Large intestine (tissue), 3 donors: ENCODE measurements around the gene HSP90AA1. TPM values are rescaled to one million over a fixed set of nuclear protein-coding genes. Genes with fewer than 3 reads are reported as not detected.

ENCODE experiments used
- DNase-seq, 2 donors: peaks; one replicate each; pipeline versions ENCODE4 v3.0.0 to v3.0.0-alpha.2; 2013
- H3K27ac ChIP-seq: one replicate; pipeline ENCODE4 v1.5.1; 2013; ENCODE audit warnings: low read length
- H3K27me3 ChIP-seq: 2 replicates; pipeline ENCODE4 v1.6.1; 2013; ENCODE audit warnings: low read length; ENCODE audit not compliant: control insufficient read depth, insufficient read depth
- H3K36me3 ChIP-seq: 2 replicates; pipeline ENCODE4 v1.6.1; 2013; ENCODE audit warnings: low read length; ENCODE audit not compliant: control insufficient read depth, insufficient read depth
- H3K4me1 ChIP-seq: one replicate; pipeline ENCODE4 v1.6.1; 2013; ENCODE audit warnings: low read length; ENCODE audit not compliant: control insufficient read depth, insufficient read depth
- H3K4me3 ChIP-seq: one replicate; pipeline ENCODE4 v1.5.1; 2013; ENCODE audit warnings: low read length
- H3K9me3 ChIP-seq: one replicate; pipeline ENCODE4 v1.6.1; 2013; ENCODE audit warnings: mild to moderate bottlenecking, low read depth, low read length, moderate library complexity; ENCODE audit not compliant: control insufficient read depth
- WGBS: methylation state at CpG from one replicate; pipeline ENCODE4 v1.1.5; 2013; ENCODE audit warnings: low lambda C conversion rate; ENCODE audit not compliant: insufficient coverage; 5-methylcytosine and 5-hydroxymethylcytosine counted together
- polyA plus RNA-seq: library from polyadenylated mRNA; unstranded; fragments of 120-200 nt; gene quantifications from one replicate; pipeline ENCODE4 v1.2.1, GENCODE V29; 2013

Gene HSP90AA1
- polyA plus RNA-seq, 1 donor = 661 TPM

- H3K9me3 ChIP-seq = no peaks in the 10 kb centered on the region
- H3K27me3 ChIP-seq = no peaks in the 10 kb centered on the region
- H3K27ac ChIP-seq = no peak overlapping the region
- no peak for DNase-seq
- no peaks in the 10 kb centered on the region for H3K36me3 ChIP-seq
- H3K4me3 ChIP-seq = no peak overlapping the region
- H3K4me1 ChIP-seq = peaks cover 5% of the 10 kb centered on the region
- no CpG with 5 or more reads among the region's 8 CpGs for WGBS
These were observed 9.2 kb upstream of the HSP90AA1 start for GRCh38 chr14:102095871-102096568.

GRCh38 chr14:102095231-102095870, 8.5 kb upstream of the HSP90AA1 start:
- no peaks in the 10 kb centered on the region for H3K9me3 ChIP-seq
- no peak for DNase-seq
- H3K27ac ChIP-seq = no peak overlapping the region
- no peaks in the 10 kb centered on the region for H3K27me3 ChIP-seq
- H3K4me1 ChIP-seq = peaks cover 5% of the 10 kb centered on the region
- WGBS = 100% methylated on average over 1 of the region's 6 CpGs
- H3K4me3 ChIP-seq = no peak overlapping the region
- H3K36me3 ChIP-seq = no peaks in the 10 kb centered on the region

GRCh38 chr14:102094101-102094500, 7.3 kb upstream of the HSP90AA1 start:
- H3K36me3 ChIP-seq = no peaks in the 10 kb centered on the region
- H3K27me3 ChIP-seq = no peaks in the 10 kb centered on the region
- H3K4me3 ChIP-seq = no peak overlapping the region
- peaks cover 5% of the 10 kb centered on the region for H3K4me1 ChIP-seq
- no peak for DNase-seq
- no CpG with 5 or more reads among the region's 7 CpGs for WGBS
- H3K27ac ChIP-seq = no peak overlapping the region
- no peaks in the 10 kb centered on the region for H3K9me3 ChIP-seq

- H3K4me1 ChIP-seq = peaks cover 16% of the 10 kb centered on the region
- WGBS = no CpG with 5 or more reads among the region's 10 CpGs
These were observed 6.0 kb upstream of the HSP90AA1 start for GRCh38 chr14:102092806-102093205.

GRCh38 chr14:102090713-102091112, 3.9 kb upstream of the HSP90AA1 start:
- peaks cover under 1% of the 10 kb centered on the region for H3K36me3 ChIP-seq
- no CpG with 5 or more reads among the region's 3 CpGs for WGBS
- peaks cover 2% of the 10 kb centered on the region for H3K9me3 ChIP-seq
- no peak for DNase-seq
- no peaks in the 10 kb centered on the region for H3K27me3 ChIP-seq
- no peak overlapping the region for H3K27ac ChIP-seq
- peaks cover 11% of the 10 kb centered on the region for H3K4me1 ChIP-seq
- no peak overlapping the region for H3K4me3 ChIP-seq

More at GRCh38 chr14:102092806-102093205, 6.0 kb upstream of the HSP90AA1 start:
- Histone ChIP-seq H3K9me3 (peaks cover 2% of the 10 kb centered on the region), H3K27me3 (no peaks in the 10 kb centered on the region), H3K36me3 (no peaks in the 10 kb centered on the region), H3K4me3 (no peak overlapping the region), H3K27ac (no peak overlapping the region)
- DNase-seq = no peak

- no peak overlapping the region for H3K27ac ChIP-seq
- no peaks in the 10 kb centered on the region for H3K27me3 ChIP-seq
- H3K36me3 ChIP-seq = peaks cover 10% of the 10 kb centered on the region
- H3K4me3 ChIP-seq = no peak overlapping the region
- peaks cover 17% of the 10 kb centered on the region for H3K4me1 ChIP-seq
- DNase-seq = no peak
- 100% methylated on average over 1 of the region's 11 CpGs for WGBS
- peaks cover 2% of the 10 kb centered on the region for H3K9me3 ChIP-seq
These were observed 2.9 kb upstream of the HSP90AA1 start for GRCh38 chr14:102089621-102090343.

GRCh38 chr14:102088012-102088792, 1.4 kb upstream of the HSP90AA1 start:
- no CpG with 5 or more reads among the region's 39 CpGs for WGBS
- Histone ChIP-seq H3K9me3 (peaks cover 2% of the 10 kb centered on the region), H3K4me1 (peaks cover 23% of the 10 kb centered on the region), H3K27me3 (no peaks in the 10 kb centered on the region), H3K4me3 (peak overlapping the region; percentile 76), H3K27ac (peak overlapping the region; percentile 98), H3K36me3 (peaks cover 25% of the 10 kb centered on the region)
- peak; percentile 40 to 68 for DNase-seq

GRCh38 chr14:102087762-102088011, 843 bp upstream of the HSP90AA1 start:
- 20% methylated on average over 5 of the region's 11 CpGs for WGBS
- Histone ChIP-seq H3K27ac (peak overlapping the region; percentile 98), H3K36me3 (peaks cover 30% of the 10 kb centered on the region), H3K4me1 (peaks cover 28% of the 10 kb centered on the region), H3K4me3 (peak overlapping the region; percentile 76), H3K9me3 (peaks cover 2% of the 10 kb centered on the region), H3K27me3 (no peaks in the 10 kb centered on the region)
- no peak for DNase-seq

- H3K4me1 ChIP-seq = peaks cover 32% of the 10 kb centered on the region
- DNase-seq = no peak
These were observed 204 bp downstream of the HSP90AA1 start for GRCh38 chr14:102086709-102086971.

GRCh38 chr14:102085948-102086708, 716 bp downstream of the HSP90AA1 start:
- H3K4me1 ChIP-seq = peaks cover 32% of the 10 kb centered on the region
- H3K27ac ChIP-seq = peak overlapping the region; percentile 93
- peaks cover 2% of the 10 kb centered on the region for H3K9me3 ChIP-seq
- H3K27me3 ChIP-seq = no peaks in the 10 kb centered on the region
- WGBS = no CpG with 5 or more reads among the region's 49 CpGs
- H3K36me3 ChIP-seq = peaks cover 46% of the 10 kb centered on the region
- DNase-seq = peak; percentile 42 to 71
- H3K4me3 ChIP-seq = peak overlapping the region; percentile 75

More at GRCh38 chr14:102086709-102086971, 204 bp downstream of the HSP90AA1 start:
- no CpG with 5 or more reads among the region's 32 CpGs for WGBS
- Histone ChIP-seq H3K9me3 (peaks cover 2% of the 10 kb centered on the region), H3K4me3 (peak overlapping the region; percentile 75), H3K27me3 (no peaks in the 10 kb centered on the region), H3K27ac (peak overlapping the region; percentile 93), H3K36me3 (peaks cover 41% of the 10 kb centered on the region)
